HL-60/S4 treated with retinoic acid at 250 ng/mL for 4 days and 3 days (cell line): ENCODE data around the gene GBGT1.
"Not testable (repeated sequence)": the region's sequence is repeated elsewhere in the genome, so short reads cannot be mapped to it uniquely, and the experiment has no call there.

Experiments
- in situ Hi-C: fragments of 300-500 bp; cut with MboI; formaldehyde crosslinking; loops from 2 replicates; pipeline ENCODE4 v1.7.0; 2022; ENCODE audit warnings: low sequenced_read_pairs

GBGT1 gene

DNA sequence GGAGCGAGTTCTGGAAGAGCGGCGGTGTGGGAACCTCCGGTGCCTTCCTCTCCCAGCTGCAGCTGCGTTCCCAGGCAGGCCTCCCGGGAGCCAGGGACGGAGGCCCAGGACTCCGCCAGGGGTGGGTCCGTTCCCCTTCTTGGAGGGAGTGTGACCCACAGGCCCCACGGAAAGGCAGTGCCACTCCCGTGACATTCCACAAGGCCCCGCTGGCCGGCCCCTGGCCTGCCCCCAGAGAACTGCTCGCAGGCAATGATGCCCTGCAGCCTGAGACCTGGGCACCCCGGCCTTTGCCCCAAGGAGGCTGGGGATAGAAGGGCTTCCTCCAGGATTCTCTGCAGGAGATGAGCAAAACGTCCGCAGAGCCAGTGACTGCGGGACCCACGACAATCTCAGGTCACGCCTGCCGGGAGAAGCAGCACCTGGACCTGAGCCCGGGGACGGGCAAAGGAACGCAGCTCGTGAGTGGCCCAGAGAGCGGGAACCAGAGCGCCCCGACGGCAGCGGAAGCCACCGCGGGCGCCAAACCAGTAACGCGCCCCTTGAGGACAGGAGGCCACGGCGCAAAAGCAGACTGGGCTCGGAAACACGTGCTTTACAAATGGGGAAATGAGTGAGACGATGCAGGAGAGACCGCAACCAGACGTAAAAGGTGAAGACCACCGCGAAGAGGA is 36.1 kb upstream of the GBGT1 start:
- in situ Hi-C loops: no loop called here

- in situ Hi-C loops: no loop called here
Measured at GRCh38 chr9:133195029-133195428, 31.3 kb upstream of the GBGT1 start.

DNA sequence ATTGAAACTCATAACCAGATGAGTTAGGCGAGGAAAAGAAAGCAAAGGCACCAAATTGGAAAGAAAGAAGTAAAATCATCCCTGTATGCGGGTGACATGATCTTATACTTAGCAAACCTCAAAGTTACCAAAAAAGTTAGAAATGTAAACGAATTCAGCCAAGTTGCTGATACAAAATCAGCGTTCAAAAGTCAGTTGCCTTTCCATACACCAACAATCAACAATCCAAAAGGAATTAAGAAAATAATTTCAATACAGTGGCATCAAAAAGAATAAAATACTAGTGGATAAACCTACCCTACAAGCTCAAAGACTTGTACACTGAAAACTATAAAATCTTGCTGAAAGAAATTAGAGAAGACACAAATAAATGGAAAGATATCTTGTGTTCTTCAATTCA is 30.9 kb upstream of the GBGT1 start:
- in situ Hi-C loops: no loop called here

- in situ Hi-C loops: no loop called here
Measured at GRCh38 chr9:133191989-133192388, 28.3 kb upstream of the GBGT1 start.

- in situ Hi-C loops: loop anchor here (10.0 kb wide), 1 partner anchor 295 kb away; no protein-coding TSS in a partner anchor
Measured at GRCh38 chr9:133189826-133190225, 26.1 kb upstream of the GBGT1 start.

DNA sequence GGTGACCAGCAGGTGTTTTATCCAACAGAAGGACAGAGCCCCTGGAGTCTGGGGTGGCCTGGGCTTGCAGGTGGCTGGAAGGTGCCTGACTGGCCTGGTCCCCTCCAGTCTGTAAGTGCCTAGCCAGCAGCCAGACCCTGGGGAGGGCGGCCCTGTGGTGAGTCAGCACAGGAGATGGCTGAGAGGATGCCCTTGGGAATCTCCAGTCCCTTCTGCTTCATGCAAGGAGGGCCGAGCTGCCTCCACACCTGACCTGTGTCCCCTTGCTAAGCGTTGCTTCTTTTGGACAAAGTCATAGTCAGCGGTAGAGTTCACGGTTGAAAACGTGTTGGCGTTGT is 25.1 kb upstream of the GBGT1 start:
- in situ Hi-C loops: loop anchor here (10.0 kb wide), 1 partner anchor 296 kb away; no protein-coding TSS in a partner anchor

GRCh38 chr9:133188006-133188842 is 24.5 kb upstream of the GBGT1 start:
- in situ Hi-C loops: loop anchor here (10.0 kb wide), 1 partner anchor 297 kb away; no protein-coding TSS in a partner anchor

DNA sequence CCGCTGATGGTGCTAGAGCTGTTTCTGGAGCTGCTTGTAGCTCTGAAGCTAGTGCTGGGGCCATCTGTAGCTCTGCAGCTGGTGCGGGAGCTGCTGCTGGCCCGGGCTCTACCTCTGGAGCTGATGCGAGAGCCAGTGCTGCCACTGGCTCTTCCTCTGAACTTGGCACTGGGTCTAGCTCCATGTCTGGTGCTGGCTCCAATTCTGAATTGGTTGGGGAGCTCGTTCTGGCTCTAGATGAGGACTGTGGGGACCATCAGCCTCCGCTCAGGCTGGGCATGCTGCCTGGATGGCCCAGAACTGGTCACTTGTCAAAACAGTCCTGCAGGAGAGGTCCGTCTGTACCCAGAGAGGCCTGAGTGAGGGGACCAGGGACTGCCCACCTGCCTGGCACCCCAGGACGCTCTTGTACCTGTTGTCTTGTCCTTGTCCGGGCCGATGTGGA is 23.9 kb upstream of the GBGT1 start:
- in situ Hi-C loops: loop anchor here (10.0 kb wide), 1 partner anchor 297 kb away; no protein-coding TSS in a partner anchor

DNA sequence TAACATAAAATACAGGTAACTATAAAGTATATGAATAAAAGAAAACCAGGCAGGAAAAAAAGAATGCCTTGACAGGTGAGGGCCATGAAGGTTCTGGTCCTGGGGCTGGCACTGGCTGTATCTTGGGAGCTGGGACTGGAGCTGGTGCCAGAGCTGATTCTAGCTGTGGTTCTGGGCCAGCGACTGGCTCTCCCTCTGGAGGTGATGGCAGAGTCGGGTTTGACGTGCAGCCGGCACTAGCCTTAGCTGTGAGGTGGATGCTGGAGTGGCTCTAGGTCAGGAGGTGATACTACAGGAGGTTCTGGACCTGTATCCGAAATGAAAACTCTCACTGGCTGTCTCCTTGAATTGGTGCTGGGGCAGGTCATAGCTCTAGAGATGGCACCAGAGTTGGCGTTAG is 23.0 kb upstream of the GBGT1 start:
- in situ Hi-C loops: loop anchor here (10.0 kb wide), 1 partner anchor 298 kb away; no protein-coding TSS in a partner anchor

DNA sequence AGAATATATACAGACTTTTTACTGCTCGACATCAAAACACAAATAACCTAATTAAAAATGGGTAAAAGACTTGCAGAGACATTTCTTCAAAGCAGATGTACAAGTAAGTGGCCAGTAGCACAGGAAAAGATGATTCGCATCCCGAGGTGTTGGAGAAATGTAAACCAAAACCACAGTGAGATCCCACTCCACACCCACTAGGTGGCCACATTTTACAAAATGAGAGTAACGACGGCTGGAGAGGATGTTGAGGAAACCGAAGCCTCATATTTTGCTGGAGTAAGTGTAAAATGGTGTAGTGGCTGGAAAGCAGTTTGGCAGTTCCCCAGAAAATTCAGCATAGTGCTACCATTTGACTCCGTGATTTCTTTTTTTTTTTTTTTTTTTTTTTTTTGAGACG is 21.3 kb upstream of the GBGT1 start:
- in situ Hi-C loops: loop anchor here (10.0 kb wide), 1 partner anchor 300 kb away; no protein-coding TSS in a partner anchor

DNA sequence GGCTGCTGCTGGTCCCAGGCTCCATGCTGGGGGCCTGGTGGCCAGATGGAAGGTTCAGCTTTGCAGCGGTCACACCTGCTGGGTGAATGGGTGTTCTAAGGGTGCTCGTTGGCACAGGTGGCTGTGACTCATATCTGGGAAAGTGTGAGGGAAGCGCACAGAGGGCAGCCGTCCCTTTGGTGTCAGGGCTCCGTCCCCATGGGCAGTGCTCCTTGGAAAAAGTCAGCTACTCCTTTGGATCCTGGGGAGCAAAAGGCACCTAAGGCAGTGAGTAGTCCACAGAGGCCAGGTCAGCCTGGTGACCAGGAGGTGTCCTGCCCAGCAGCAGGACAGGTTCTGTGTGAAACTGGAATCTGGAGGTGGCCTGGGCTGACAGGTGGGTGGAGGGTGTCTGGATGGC is 18.4 kb upstream of the GBGT1 start:
- in situ Hi-C loops: loop anchor here (10.0 kb wide), 1 partner anchor 303 kb away; no protein-coding TSS in a partner anchor

DNA sequence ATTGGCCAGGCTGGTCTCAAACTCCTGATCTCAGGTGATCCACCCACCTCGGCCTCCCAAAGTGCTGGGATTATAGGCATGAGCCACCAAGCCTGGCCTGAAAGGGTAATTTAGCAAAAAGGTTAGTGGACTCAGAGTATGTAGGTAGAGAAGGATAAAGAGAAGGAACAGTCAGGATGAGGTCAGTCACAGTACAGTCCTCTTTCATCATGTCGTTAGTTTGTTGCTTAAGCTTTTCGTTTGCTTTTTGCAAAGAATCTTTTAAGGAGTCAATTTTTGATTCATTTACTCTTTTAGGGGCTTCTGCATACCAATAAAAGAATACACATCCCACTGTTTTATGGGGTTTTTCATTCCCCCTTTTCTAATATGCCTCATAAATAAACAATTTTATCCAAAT is 17.8 kb upstream of the GBGT1 start:
- in situ Hi-C loops: loop anchor here (10.0 kb wide), 1 partner anchor 303 kb away; no protein-coding TSS in a partner anchor

GRCh38 chr9:133180953-133181352 is 17.2 kb upstream of the GBGT1 start:
- in situ Hi-C loops: loop anchor here (10.0 kb wide), 1 partner anchor 304 kb away; no protein-coding TSS in a partner anchor

DNA sequence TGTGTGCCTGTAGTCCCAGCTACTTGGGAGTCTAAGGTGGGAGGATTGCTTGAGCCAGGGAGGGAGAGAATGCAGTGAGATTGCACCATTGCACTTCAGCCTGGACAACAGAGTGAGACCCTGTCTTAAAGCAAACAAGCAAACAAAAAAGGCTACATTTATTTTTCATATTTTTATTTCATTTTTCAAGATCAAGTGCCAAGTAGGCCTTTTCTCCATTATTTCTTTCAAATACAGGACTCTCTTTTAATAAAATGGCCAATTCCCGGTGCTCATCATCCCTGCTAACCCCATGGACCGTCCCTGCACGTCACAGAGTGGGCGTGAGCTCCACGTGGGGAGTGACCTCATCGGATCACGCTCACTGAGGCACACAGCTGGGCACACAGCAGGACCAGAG is 9.3 kb upstream of the GBGT1 start:
- in situ Hi-C loops: no loop called here

GRCh38 chr9:133171161-133171961 is 7.6 kb upstream of the GBGT1 start:
- in situ Hi-C loops: no loop called here

DNA sequence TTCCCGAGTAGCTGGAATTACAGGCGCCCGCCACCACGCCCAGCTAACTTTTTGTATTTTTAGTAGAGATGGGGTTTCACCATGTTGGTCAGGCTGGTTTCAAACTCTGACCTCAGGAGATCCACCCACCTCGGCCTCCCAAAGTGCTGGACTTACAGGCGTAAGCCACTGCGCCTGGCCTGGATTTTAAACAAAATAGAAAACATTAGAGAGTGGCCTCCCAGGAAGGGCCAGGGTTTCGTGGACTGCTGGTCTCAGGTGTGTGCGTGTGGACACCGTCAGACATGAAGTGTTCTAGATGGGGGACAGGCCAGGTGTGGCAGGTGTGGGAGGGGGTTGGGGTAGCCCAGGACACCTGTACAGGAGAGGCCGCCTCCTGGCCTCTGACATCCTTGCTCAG is 7.0 kb upstream of the GBGT1 start:
- in situ Hi-C loops: no loop called here

GRCh38 chr9:133169687-133170086 is 6.0 kb upstream of the GBGT1 start:
- in situ Hi-C loops: not testable (repeated sequence)

GRCh38 chr9:133169102-133169501 is 5.4 kb upstream of the GBGT1 start:
- in situ Hi-C loops: no loop called here

GRCh38 chr9:133168432-133168831 is 4.7 kb upstream of the GBGT1 start:
- in situ Hi-C loops: no loop called here

DNA sequence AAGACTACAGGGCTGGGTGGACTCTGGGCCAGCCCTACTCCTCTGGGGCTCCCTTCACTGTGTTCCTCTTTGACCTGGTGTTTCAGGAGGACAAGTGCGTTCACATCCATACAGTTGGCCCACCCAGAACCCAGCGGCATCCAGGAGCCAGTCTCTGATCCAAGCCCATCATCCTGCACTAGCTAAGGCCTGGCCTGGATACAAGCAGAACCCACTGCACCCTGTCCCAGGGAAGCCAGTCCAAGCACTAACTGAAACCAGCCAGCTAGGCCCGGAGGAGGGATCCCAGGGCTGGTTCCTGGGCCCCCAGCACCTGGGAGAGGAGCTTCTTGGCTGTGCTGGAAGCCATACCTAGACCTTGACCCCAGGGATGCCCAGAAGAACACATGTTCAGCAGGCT is 4.1 kb upstream of the GBGT1 start:
- in situ Hi-C loops: no loop called here
